ENCODE data around the gene MPP3.
"Not testable (repeated sequence)": the region's sequence is repeated elsewhere in the genome, so short reads cannot be mapped to it uniquely, and the experiment has no call there.

MPP3 gene

GRCh38 chr17:43832976-43833829 is at the start of gene MPP3:
MPP3 (minus strand) TSS chr17:43833146; CDS start chr17:43831906, 1,240 bp downstream.
- DNase-seq: peak; percentile 55

GRCh38 chr17:43881758-43882505 is 49.0 kb upstream of the MPP3 start:
- no peak for DNase-seq

- no peak for DNase-seq
Measured at GRCh38 chr17:43881181-43881580, 48.2 kb upstream of the MPP3 start.

- peak; percentile 44 for DNase-seq
Measured at GRCh38 chr17:43880420-43880991, 47.6 kb upstream of the MPP3 start.

GRCh38 chr17:43879723-43880419 is 46.9 kb upstream of the MPP3 start:
- no peak for DNase-seq

GRCh38 chr17:43878260-43879175 is 45.6 kb upstream of the MPP3 start:
- peak; percentile 66 for DNase-seq

GRCh38 chr17:43877451-43878155 is 44.7 kb upstream of the MPP3 start:
- no peak for DNase-seq

GRCh38 chr17:43877031-43877430 is 44.1 kb upstream of the MPP3 start:
- DNase-seq: no peak

GRCh38 chr17:43875476-43876147 is 42.7 kb upstream of the MPP3 start:
- no peak for DNase-seq

GRCh38 chr17:43874293-43874692 is 41.3 kb upstream of the MPP3 start:
- no peak for DNase-seq

GRCh38 chr17:43873815-43874214 is 40.9 kb upstream of the MPP3 start:
- no peak for DNase-seq

- no peak for DNase-seq
Measured at GRCh38 chr17:43873091-43873490, 40.1 kb upstream of the MPP3 start.

- DNase-seq: no peak
Measured at GRCh38 chr17:43871946-43872690, 39.2 kb upstream of the MPP3 start.

- DNase-seq: not testable (repeated sequence)
Measured at GRCh38 chr17:43869031-43869430, 36.1 kb upstream of the MPP3 start.

GRCh38 chr17:43868226-43868994 is 35.5 kb upstream of the MPP3 start:
- no peak for DNase-seq

- DNase-seq: no peak
Measured at GRCh38 chr17:43864161-43864984, 31.4 kb upstream of the MPP3 start.

- DNase-seq: no peak
Measured at GRCh38 chr17:43861960-43862359, 29.0 kb upstream of the MPP3 start.

GRCh38 chr17:43860927-43861622 is 28.1 kb upstream of the MPP3 start:
- no peak for DNase-seq
